ENCODE data around the gene CRABP2.

DNA sequence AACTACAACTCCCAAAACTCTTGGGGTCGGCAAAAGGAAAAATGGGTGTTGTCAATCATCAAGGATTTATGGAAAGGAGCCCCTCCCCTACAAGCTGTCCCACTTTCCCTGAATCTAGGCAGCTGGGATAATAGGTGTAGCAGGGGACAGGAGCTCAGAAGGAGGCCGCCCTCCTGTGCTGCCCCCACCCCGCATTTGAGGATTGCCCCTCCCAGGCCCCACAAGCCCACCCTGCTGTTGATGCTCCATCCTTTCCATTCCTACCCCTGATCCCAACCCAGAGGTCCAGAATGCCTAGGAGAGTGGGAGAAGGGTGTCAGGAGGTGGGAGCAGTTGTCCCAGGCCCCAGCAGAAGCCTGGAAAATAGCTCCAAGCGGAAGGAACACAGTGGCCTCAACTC is 37.4 kb upstream of the CRABP2 start:
- TF ChIP-seq, protein P1, sequence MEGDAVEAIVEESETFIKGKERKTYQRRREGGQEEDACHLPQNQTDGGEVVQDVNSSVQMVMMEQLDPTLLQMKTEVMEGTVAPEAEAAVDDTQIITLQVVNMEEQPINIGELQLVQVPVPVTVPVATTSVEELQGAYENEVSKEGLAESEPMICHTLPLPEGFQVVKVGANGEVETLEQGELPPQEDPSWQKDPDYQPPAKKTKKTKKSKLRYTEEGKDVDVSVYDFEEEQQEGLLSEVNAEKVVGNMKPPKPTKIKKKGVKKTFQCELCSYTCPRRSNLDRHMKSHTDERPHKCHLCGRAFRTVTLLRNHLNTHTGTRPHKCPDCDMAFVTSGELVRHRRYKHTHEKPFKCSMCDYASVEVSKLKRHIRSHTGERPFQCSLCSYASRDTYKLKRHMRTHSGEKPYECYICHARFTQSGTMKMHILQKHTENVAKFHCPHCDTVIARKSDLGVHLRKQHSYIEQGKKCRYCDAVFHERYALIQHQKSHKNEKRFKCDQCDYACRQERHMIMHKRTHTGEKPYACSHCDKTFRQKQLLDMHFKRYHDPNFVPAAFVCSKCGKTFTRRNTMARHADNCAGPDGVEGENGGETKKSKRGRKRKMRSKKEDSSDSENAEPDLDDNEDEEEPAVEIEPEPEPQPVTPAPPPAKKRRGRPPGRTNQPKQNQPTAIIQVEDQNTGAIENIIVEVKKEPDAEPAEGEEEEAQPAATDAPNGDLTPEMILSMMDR (IDR thresholded peaks at IDR 0.05): no peak
- no peak for TF ChIP-seq ZFX (IDR thresholded peaks at IDR 0.05; ENCODE audit: borderline replicate concordance)

Measured in 22Rv1 (cell line).